ENCODE results near the gene STX2. TPM values are rescaled to one million over a fixed set of nuclear protein-coding genes. Genes with fewer than 3 reads are reported as not detected.

Gene STX2
- total RNA-seq, 1 donor, result 43.8 TPM

GRCh38 chr12:130813949-130814348 lies 25.1 kb downstream of the STX2 start:
- Histone ChIP-seq H3K4me2 (ENCODE audit: insufficient read depth, low read length) (no peak overlapping the region), H3K4me1 (ENCODE audit: insufficient read depth, low read length) (no peaks in the 10 kb centered on the region), H3K79me2 (ENCODE audit: insufficient read depth, low read length) (peaks cover 27% of the 10 kb centered on the region), H2AFZ (ENCODE audit: low read length) (no peak overlapping the region), H3K27me3 (ENCODE audit: insufficient read depth, low read length) (no peaks in the 10 kb centered on the region), H3K9me3 (ENCODE audit: low read depth, low read length) (no peaks in the 10 kb centered on the region), H3K4me3 (ENCODE audit: insufficient read depth, low read length) (no peak overlapping the region), H4K20me1 (ENCODE audit: insufficient read depth, low read length) (peaks cover 9% of the 10 kb centered on the region), H3K27ac (ENCODE audit: low read depth, low read length) (no peak overlapping the region), H3K36me3 (ENCODE audit: insufficient read depth, low read length) (peaks cover 18% of the 10 kb centered on the region)
- DNase-seq (ENCODE audit: insufficient read length, low spot score, missing footprints), result no peak
- no peak for TF ChIP-seq CTCF (IDR thresholded peaks at IDR 0.05; ENCODE audit: extremely low read depth, low read depth, low read length)

GRCh38 chr12:130813436-130813835 lies 25.6 kb downstream of the STX2 start:
- no peak overlapping the region for H3K4me2 ChIP-seq (ENCODE audit: insufficient read depth, low read length)
- peaks cover 18% of the 10 kb centered on the region for H3K36me3 ChIP-seq (ENCODE audit: insufficient read depth, low read length)
- no peak overlapping the region for H3K4me3 ChIP-seq (ENCODE audit: insufficient read depth, low read length)
- H3K27me3 ChIP-seq (ENCODE audit: insufficient read depth, low read length), result no peaks in the 10 kb centered on the region
- no peak overlapping the region for H2AFZ ChIP-seq (ENCODE audit: low read length)
- H3K79me2 ChIP-seq (ENCODE audit: insufficient read depth, low read length), result peaks cover 23% of the 10 kb centered on the region
- H4K20me1 ChIP-seq (ENCODE audit: insufficient read depth, low read length), result peaks cover 7% of the 10 kb centered on the region
- no peak overlapping the region for H3K27ac ChIP-seq (ENCODE audit: low read depth, low read length)
- no peak for TF ChIP-seq CTCF (IDR thresholded peaks at IDR 0.05; ENCODE audit: extremely low read depth, low read depth, low read length)
- no peaks in the 10 kb centered on the region for H3K9me3 ChIP-seq (ENCODE audit: low read depth, low read length)
- H3K4me1 ChIP-seq (ENCODE audit: insufficient read depth, low read length), result no peaks in the 10 kb centered on the region
- DNase-seq (ENCODE audit: insufficient read length, low spot score, missing footprints), result no peak

- Histone ChIP-seq H3K27me3 (ENCODE audit: insufficient read depth, low read length) (no peaks in the 10 kb centered on the region), H3K4me3 (ENCODE audit: insufficient read depth, low read length) (no peak overlapping the region), H3K4me1 (ENCODE audit: insufficient read depth, low read length) (no peaks in the 10 kb centered on the region), H3K4me2 (ENCODE audit: insufficient read depth, low read length) (no peak overlapping the region), H3K36me3 (ENCODE audit: insufficient read depth, low read length) (peaks cover 42% of the 10 kb centered on the region), H3K9me3 (ENCODE audit: low read depth, low read length) (no peaks in the 10 kb centered on the region), H3K79me2 (ENCODE audit: insufficient read depth, low read length) (peaks cover 15% of the 10 kb centered on the region), H2AFZ (ENCODE audit: low read length) (no peak overlapping the region), H3K27ac (ENCODE audit: low read depth, low read length) (no peak overlapping the region), H4K20me1 (ENCODE audit: insufficient read depth, low read length) (peaks cover 5% of the 10 kb centered on the region)
- no peak for TF ChIP-seq CTCF (IDR thresholded peaks at IDR 0.05; ENCODE audit: extremely low read depth, low read depth, low read length)
- DNase-seq (ENCODE audit: insufficient read length, low spot score, missing footprints), result no peak
Observed at GRCh38 chr12:130809791-130810190, 29.3 kb downstream of the STX2 start.

- no peak for DNase-seq (ENCODE audit: insufficient read length, low spot score, missing footprints)
- H3K4me2 ChIP-seq (ENCODE audit: insufficient read depth, low read length), result no peak overlapping the region
- H3K36me3 ChIP-seq (ENCODE audit: insufficient read depth, low read length), result peaks cover 48% of the 10 kb centered on the region
- H3K4me1 ChIP-seq (ENCODE audit: insufficient read depth, low read length), result peaks cover 9% of the 10 kb centered on the region
- peaks cover 3% of the 10 kb centered on the region for H4K20me1 ChIP-seq (ENCODE audit: insufficient read depth, low read length)
- no peak overlapping the region for H2AFZ ChIP-seq (ENCODE audit: low read length)
- H3K27me3 ChIP-seq (ENCODE audit: insufficient read depth, low read length), result no peaks in the 10 kb centered on the region
- no peak overlapping the region for H3K27ac ChIP-seq (ENCODE audit: low read depth, low read length)
- H3K79me2 ChIP-seq (ENCODE audit: insufficient read depth, low read length), result peaks cover 8% of the 10 kb centered on the region
- TF ChIP-seq CTCF (IDR thresholded peaks at IDR 0.05; ENCODE audit: extremely low read depth, low read depth, low read length), result no peak
- H3K4me3 ChIP-seq (ENCODE audit: insufficient read depth, low read length), result no peak overlapping the region
- no peaks in the 10 kb centered on the region for H3K9me3 ChIP-seq (ENCODE audit: low read depth, low read length)
Observed at GRCh38 chr12:130807309-130807708, 31.7 kb downstream of the STX2 start.

Data from osteoblast (primary cell).